ENCODE results near the gene FAM174C. TPM values are rescaled to one million over a fixed set of nuclear protein-coding genes. Genes with fewer than 3 reads are reported as not detected.
A peak's percentile ranks its signal among the peaks of the same experiment; 100 is the strongest.

Gene FAM174C
- total RNA-seq, 1 experiment from 2014 or later, result 59.4 TPM

- TF ChIP-seq AR (CRISPR knock-in tag; IDR thresholded peaks at IDR 0.05) (no peak), USF1 (CRISPR knock-in tag; IDR thresholded peaks at IDR 0.05) (no peak), ZNF263 (CRISPR knock-in tag; IDR thresholded peaks at IDR 0.05; ENCODE audit: low read depth) (no peak), ZSCAN18 (CRISPR knock-in tag; IDR thresholded peaks at IDR 0.05) (no peak), IRF2 (CRISPR knock-in tag; IDR thresholded peaks at IDR 0.05; ENCODE audit: borderline replicate concordance, low read depth) (no peak), ATF6 (CRISPR knock-in tag; IDR thresholded peaks at IDR 0.05) (no peak), ARID4B (CRISPR knock-in tag; IDR thresholded peaks at IDR 0.05; ENCODE audit: borderline replicate concordance) (no peak)
Observed at GRCh38 chr19:1241417-1242095, 33.8 kb upstream of the FAM174C start, which contains the start of gene ATP5F1D (continued).

- Mint-ChIP-seq H3K4me1 (peaks cover 18% of the 10 kb centered on the region), H3K9me3 (no peaks in the 10 kb centered on the region), H3K27me3 (ENCODE audit: low read depth) (peaks cover 4% of the 10 kb centered on the region; the same call in 1 of the 2 replicates), H3K36me3 (no peaks in the 10 kb centered on the region), H3K4me3 (no peak overlapping the region), H3K27ac (peak overlapping the region; percentile 80; the same call in 1 of the 2 replicates)
- peak; percentile 43 for ATAC-seq
- CTCF ChIA-PET, result interaction anchor here (0.5 to 9.7 kb wide), 84 partner anchors 8 to 996 kb away, joined by 3 to 648 read pairs (median 4); partner anchors contain the start of genes ARHGAP45, CIRBP, FAM174C and NDUFS7
- POLR2A ChIA-PET, result interaction anchor here (0.5 to 3.4 kb wide), 11 partner anchors 9 to 780 kb away, joined by 3 to 37 read pairs (median 4); partner anchors contain the start of gene CIRBP
- peak; percentile 93 for DNase-seq (ENCODE audit: low spot score)
- TF ChIP-seq ZNF425 (CRISPR knock-in tag; conservative IDR thresholded peaks at IDR 0.05), result no peak
- TF ChIP-seq ERG (CRISPR knock-in tag; IDR thresholded peaks at IDR 0.05), result no peak
- TF ChIP-seq CTCF (IDR thresholded peaks at IDR 0.05), result peak; percentile 74
- 0 out of 2 replicates have a peak, but pooled peaks have one; percentile 34 for TF ChIP-seq RELA (CRISPR knock-in tag; IDR thresholded peaks at IDR 0.05; ENCODE audit: borderline replicate concordance)
- no peak for TF ChIP-seq NFATC4 (CRISPR knock-in tag; IDR thresholded peaks at IDR 0.05)
- 0 out of 2 replicates have a peak, but pooled peaks have one; percentile 37 for TF ChIP-seq MAX (CRISPR knock-in tag; IDR thresholded peaks at IDR 0.05)
Observed at GRCh38 chr19:1243768-1244692, 31.3 kb upstream of the FAM174C start.

All from WTC11 (cell line).